22Rv1 (cell line): ENCODE measurements around the gene NADSYN1.

Source experiments
- CTCF ChIP-seq: fragments of 450-650 bp; IDR thresholded peaks from 2 replicates; pipeline ENCODE4 v1.5.1; 2017; ENCODE audit warnings: mild to moderate bottlenecking
- ZFX ChIP-seq: fragments of 450-650 bp; IDR thresholded peaks from 2 replicates; pipeline ENCODE4 v1.6.1; 2017; ENCODE audit warnings: antibody characterized with exemption, borderline replicate concordance

- TF ChIP-seq CTCF = no peak
- no peak for TF ChIP-seq ZFX
Measured at GRCh38 chr11:71498091-71498490, 45.1 kb downstream of the NADSYN1 start.
